ENCODE data around the gene DMRT3. TPM values are rescaled to one million over a fixed set of nuclear protein-coding genes. Genes with fewer than 3 reads are reported as not detected.

Gene DMRT3
- total RNA-seq, 4 donors from 2014 or later: 0.55 TPM; not detected in 3

DNA sequence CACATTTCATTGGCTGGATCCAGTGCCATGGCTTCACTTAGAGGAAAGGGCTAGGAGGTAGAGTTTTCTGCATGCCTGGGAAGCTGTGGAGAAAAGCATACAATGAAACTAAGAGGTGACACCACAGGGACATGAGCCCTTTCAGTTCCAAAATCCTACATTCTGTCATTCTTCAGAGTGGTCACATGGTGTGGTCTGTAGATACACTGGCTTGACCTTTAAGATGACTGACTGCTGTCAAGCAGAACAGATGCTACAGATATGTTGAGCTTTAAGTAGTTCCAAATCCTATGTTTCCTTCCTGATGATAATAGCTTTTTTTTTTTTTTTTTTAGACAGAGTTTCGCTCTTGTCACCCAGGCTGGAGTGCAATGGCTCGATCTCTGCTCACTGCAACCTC, 26.2 kb downstream of the DMRT3 start:
- DNase-seq (ENCODE audit: low spot score in 2 of 2): no peak
- H3K4me3 ChIP-seq (ENCODE audit: low read depth, poor library complexity, severe bottlenecking): no peak overlapping the region
- intact Hi-C loops (cut with DNase I; ENCODE audit: low total_unique reads): loop anchor here (10.0 kb wide), 1 partner anchor 618 kb away; no protein-coding TSS in a partner anchor
- TF ChIP-seq POLR2A (IDR thresholded peaks at IDR 0.05): no peak
- TF ChIP-seq, protein P1, sequence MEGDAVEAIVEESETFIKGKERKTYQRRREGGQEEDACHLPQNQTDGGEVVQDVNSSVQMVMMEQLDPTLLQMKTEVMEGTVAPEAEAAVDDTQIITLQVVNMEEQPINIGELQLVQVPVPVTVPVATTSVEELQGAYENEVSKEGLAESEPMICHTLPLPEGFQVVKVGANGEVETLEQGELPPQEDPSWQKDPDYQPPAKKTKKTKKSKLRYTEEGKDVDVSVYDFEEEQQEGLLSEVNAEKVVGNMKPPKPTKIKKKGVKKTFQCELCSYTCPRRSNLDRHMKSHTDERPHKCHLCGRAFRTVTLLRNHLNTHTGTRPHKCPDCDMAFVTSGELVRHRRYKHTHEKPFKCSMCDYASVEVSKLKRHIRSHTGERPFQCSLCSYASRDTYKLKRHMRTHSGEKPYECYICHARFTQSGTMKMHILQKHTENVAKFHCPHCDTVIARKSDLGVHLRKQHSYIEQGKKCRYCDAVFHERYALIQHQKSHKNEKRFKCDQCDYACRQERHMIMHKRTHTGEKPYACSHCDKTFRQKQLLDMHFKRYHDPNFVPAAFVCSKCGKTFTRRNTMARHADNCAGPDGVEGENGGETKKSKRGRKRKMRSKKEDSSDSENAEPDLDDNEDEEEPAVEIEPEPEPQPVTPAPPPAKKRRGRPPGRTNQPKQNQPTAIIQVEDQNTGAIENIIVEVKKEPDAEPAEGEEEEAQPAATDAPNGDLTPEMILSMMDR (IDR thresholded peaks at IDR 0.05): no peak
- WGBS, 2 donors: 90 to 100% methylated on average over 2 of the region's 2 CpGs

DNA sequence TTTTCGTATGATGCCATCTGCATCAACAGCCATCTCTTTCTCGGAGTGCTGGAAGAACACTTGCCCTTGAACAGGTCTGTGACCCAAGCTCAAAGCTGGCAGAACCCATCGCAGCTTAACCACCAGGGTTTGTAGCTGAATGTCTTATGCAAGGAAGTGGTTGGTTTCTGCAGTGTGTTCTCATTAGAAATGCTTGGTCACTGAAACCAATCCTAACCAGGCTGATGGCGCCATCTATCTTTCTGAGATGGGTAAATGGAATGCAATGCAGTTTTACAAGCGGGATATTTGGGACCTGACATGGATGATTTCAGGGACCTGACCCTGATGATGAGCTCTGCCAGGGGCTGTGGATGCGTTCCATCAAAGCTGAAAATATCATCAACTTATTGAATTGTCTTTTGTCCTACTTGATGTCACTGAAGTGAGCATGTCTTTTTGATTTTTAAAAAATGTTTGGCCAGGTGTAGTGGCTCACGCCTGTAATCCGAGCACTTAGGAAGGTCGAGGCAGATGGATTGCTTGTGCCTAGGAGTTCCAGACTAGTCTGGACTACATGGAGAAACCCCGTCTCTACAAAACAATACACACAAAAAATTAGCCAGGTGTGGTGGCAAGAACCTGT, 28.7 kb downstream of the DMRT3 start:
- H3K4me3 ChIP-seq (ENCODE audit: low read depth, poor library complexity, severe bottlenecking): no peak overlapping the region
- no peak for DNase-seq (ENCODE audit: low spot score in 2 of 2)
- no peak for TF ChIP-seq POLR2A (IDR thresholded peaks at IDR 0.05)
- TF ChIP-seq, protein P1 (IDR thresholded peaks at IDR 0.05): no peak
- intact Hi-C loops (cut with DNase I; ENCODE audit: low total_unique reads): loop anchor here (5.0 to 10.0 kb wide), 2 partner anchors 113 to 620 kb away; no protein-coding TSS in a partner anchor
- 56 to 63% methylated on average over 10 of the region's 10 CpGs for WGBS, 2 donors

DNA sequence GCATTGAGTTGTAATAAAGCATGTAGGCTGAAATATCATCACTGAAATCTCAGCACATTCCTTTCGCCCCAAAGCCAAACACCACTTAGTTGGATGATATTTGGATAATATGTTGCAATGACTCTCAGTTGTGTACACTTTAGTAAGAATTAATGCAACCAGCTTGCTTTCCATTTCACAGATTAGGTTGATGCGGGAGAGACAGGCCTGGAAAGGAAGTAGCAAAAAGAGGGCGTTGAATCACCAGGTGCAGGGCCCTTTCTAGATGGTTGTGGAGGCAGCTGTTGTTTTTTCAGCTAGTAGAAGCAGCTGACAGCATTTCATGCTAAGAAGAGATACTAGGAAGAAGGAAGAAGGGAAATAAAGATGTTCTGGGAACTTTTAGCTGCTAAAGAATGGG, 30.9 kb downstream of the DMRT3 start:
- no peak for DNase-seq (ENCODE audit: low spot score in 2 of 2)
- no peak overlapping the region for H3K4me3 ChIP-seq (ENCODE audit: low read depth, poor library complexity, severe bottlenecking)
- TF ChIP-seq, protein P1 (IDR thresholded peaks at IDR 0.05): no peak
- TF ChIP-seq POLR2A (IDR thresholded peaks at IDR 0.05): no peak
- 85% methylated on average over 3 of the region's 3 CpGs for WGBS, 2 donors
- intact Hi-C loops (cut with DNase I; ENCODE audit: low total_unique reads): loop anchor here (5.0 to 10.0 kb wide), 2 partner anchors 115 to 623 kb away; no protein-coding TSS in a partner anchor

DNA sequence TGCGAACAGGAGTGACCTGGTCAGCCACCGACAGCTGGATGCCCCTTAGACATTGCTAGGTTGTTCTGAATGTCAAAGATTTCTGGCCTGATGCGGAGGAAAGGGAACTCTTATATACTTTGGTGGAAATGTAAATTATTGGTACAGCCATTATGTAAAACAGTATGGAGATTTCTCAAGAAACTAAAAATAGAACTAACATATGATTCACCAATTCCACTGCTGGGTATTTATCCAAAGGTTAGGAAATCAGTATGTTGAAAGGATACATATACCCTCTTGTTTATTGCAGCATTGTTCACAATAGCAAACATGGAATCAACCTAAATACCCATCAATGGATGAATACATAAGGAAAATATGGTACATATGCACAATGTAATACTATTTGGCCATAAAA, 31.8 kb downstream of the DMRT3 start:
- no peak for DNase-seq (ENCODE audit: low spot score in 2 of 2)
- no peak for TF ChIP-seq POLR2A (IDR thresholded peaks at IDR 0.05)
- TF ChIP-seq, protein P1 (IDR thresholded peaks at IDR 0.05): no peak
- H3K4me3 ChIP-seq (ENCODE audit: low read depth, poor library complexity, severe bottlenecking): no peak overlapping the region
- intact Hi-C loops (cut with DNase I; ENCODE audit: low total_unique reads): loop anchor here (5.0 to 10.0 kb wide), 2 partner anchors 116 to 623 kb away; no protein-coding TSS in a partner anchor
- 88 to 96% methylated on average over 3 of the region's 3 CpGs for WGBS, 2 donors

DNA sequence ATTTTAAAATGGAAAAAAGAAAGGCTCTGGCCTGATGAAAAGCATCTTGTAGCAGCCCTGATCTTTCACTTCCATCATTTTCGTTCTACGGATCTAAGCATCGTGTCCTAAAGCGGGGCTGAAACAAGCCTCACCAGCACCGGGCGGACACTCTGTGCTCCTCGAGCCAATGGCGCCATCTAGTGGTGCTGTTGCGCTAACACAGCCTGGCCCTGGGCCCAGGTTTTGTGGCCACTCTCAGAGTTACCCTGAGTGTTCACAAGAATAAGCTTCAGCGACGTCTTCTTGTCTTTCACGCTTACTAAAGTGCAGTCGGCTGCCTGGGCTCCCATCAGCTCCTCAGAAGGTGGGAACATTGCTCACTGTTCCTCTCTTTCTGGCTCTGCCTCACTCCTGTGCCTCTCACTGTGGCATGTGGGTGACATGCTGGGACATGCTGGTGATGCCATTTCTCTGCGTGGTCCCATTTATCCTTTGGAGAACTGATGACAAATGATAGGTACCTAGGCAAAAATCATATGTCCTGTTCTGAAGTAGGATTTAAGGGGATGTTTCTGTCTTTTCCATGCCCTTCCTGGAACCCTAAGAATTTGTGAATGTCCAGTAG, 32.7 kb downstream of the DMRT3 start:
- TF ChIP-seq POLR2A (IDR thresholded peaks at IDR 0.05): no peak
- TF ChIP-seq, protein P1 (IDR thresholded peaks at IDR 0.05): peak in 1 of 3 donors; percentile 17
- H3K4me3 ChIP-seq (ENCODE audit: low read depth, poor library complexity, severe bottlenecking): no peak overlapping the region
- DNase-seq (ENCODE audit: low spot score in 2 of 2): peak; percentile 68 to 97
- intact Hi-C loops (cut with DNase I; ENCODE audit: low total_unique reads): loop anchor here (5.0 to 10.0 kb wide), 2 partner anchors 117 to 624 kb away; no protein-coding TSS in a partner anchor
- 2 to 5% methylated on average over 14 of the region's 14 CpGs for WGBS, 2 donors
